NCI-H2171 (cell line): ENCODE data around the gene TMSB10.
"Not testable (repeated sequence)": the region's sequence is repeated elsewhere in the genome, so short reads cannot be mapped to it uniquely, and the experiment has no call there.

Experiments
- DNase-seq: peaks from one replicate; lab custom pipeline; 2025; lab: John Stamatoyannopoulos, UW

The TMSB10 gene

GRCh38 chr2:84905181-84906107, at the start of gene TMSB10:
Gene TMSB10 (plus strand): TSS chr2:84905656.
- peak; percentile 74 for DNase-seq

DNA sequence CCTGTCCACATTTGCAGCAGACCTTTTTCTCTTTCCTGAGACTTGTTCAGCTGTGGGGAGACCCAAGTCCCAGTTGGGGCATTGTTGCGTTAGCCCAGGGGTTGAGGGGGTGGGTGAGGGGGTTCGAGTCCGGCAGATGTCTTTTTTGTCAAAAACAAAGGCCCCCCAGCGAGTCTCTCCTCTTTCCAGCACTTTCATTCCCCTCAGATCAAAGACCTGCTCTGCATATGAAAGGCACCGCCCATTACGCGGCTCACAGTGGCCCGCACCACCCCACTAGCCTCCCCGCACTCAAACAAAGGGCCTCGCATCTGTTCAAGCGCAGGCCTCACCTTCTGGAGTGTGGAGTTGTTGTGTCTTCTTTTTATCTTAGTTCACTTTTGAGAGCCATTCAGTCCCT, 49.7 kb upstream of the TMSB10 start:
- no peak for DNase-seq

- DNase-seq, result no peak
These were observed 48.7 kb upstream of the TMSB10 start for GRCh38 chr2:84856787-84857186.

- no peak for DNase-seq
These were observed 47.9 kb upstream of the TMSB10 start for GRCh38 chr2:84857566-84857965.

DNA sequence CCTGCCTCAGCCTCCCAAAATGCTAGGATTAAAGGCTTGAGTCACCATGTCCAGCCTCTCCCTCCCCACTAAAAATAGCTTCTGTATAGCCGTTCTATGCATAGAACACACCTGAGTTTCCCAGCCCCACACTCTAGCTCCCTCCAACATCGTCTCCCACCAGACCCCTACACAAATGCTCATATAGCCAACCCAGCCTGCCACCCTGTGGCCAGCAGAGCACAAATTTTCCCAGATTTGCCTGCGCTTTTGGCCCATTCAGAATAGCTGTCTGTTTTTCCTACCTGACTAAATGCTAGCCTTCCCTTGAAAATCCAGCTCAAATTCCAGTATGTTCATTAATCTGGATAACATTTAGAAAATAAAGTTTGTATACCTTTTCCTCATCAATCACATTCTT, 47.3 kb upstream of the TMSB10 start:
- DNase-seq, result no peak

- no peak for DNase-seq
These were observed 46.5 kb upstream of the TMSB10 start for GRCh38 chr2:84858937-84859336.

- no peak for DNase-seq
These were observed 43.9 kb upstream of the TMSB10 start for GRCh38 chr2:84861539-84861938.

DNA sequence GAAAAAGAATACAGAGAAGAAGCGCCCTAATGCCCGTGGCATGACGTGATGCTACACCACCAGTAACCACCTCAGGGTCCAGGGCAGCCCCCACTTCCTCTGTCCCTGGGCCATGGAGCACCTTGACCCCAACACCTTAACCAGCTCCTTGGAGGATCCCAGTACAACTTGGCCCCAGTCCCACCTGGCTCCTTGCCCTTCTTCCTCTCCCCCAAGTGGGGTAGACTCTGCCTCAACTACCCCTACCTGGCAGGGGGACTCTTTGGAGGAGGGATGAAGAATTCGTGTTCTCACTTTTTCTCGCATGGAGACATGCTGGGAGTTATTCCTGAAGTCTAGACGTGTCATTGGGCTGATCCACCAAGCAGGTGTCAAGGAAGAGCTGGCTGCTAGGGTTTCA, 43.5 kb upstream of the TMSB10 start:
- DNase-seq, result no peak

DNA sequence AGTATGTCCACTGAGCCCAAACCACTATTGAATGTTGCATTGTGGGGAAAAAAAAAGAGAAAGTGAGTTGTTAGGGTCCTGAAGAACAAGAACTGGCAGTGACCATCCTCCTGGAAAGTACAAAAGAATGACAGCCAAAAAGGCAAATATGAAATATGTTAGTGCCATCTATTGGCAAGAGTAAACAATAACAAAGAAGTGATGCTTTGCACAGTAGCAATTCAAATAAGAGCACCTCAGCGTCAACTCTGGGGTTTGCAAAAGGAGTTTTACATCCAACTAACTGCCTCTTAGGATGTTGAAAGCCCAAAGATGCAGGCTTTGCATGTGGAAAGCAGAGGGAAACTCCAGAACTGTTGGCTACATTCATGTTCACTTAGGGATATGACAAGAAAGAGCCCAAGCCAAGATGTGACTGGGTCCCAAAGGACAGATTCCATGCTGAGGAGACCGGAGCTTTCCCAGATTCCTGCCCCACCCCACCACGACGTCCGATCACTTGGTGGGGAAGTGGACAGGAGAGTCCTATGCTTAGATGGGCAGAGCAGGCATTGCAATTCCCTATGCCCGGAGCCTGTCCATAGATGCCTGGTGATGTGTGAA, 40.2 kb upstream of the TMSB10 start:
- no peak for DNase-seq

DNA sequence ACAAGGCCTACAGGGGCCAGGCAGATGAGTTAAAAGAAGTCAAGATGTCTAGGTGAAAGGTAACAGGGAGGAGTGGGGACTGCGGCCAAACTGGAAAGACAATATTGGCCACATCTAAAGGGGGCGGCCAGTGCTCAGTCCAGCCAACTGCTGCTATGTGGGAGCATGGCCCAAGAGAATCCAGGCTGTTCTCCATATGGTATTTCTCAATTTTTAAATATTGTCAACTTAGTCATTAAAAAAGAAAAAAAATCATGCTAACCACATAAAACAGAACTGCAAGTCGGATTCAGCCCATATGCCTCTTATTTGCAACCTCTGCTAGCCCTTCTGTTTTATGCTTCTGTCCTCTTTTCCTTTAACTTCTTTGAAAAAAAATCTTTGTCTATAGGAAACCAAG, 39.3 kb upstream of the TMSB10 start:
- no peak for DNase-seq

DNA sequence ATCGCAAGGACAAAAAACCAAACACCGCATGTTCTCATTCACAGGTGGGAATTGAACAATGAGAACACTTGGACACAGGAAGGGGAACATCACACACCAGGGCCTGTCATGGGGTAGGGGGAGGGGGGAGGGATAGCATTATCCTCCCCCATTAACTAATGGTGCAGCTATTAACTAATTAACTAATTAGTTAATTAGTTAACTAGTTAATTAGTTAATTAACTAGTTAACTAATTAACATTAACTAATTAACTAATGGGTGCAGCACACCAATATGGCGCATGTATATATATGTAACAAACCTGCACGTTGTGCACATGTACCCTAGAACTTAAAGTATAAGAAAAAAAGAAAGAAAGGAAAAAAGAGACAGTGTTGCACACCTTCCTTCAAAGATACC, 37.1 kb upstream of the TMSB10 start:
- DNase-seq, result not testable (repeated sequence)

- no peak for DNase-seq
These were observed 35.1 kb upstream of the TMSB10 start for GRCh38 chr2:84870306-84870705.

GRCh38 chr2:84872691-84873090, 32.8 kb upstream of the TMSB10 start:
- not testable (repeated sequence) for DNase-seq

- DNase-seq, result no peak
These were observed 32.1 kb upstream of the TMSB10 start for GRCh38 chr2:84873350-84873749.

DNA sequence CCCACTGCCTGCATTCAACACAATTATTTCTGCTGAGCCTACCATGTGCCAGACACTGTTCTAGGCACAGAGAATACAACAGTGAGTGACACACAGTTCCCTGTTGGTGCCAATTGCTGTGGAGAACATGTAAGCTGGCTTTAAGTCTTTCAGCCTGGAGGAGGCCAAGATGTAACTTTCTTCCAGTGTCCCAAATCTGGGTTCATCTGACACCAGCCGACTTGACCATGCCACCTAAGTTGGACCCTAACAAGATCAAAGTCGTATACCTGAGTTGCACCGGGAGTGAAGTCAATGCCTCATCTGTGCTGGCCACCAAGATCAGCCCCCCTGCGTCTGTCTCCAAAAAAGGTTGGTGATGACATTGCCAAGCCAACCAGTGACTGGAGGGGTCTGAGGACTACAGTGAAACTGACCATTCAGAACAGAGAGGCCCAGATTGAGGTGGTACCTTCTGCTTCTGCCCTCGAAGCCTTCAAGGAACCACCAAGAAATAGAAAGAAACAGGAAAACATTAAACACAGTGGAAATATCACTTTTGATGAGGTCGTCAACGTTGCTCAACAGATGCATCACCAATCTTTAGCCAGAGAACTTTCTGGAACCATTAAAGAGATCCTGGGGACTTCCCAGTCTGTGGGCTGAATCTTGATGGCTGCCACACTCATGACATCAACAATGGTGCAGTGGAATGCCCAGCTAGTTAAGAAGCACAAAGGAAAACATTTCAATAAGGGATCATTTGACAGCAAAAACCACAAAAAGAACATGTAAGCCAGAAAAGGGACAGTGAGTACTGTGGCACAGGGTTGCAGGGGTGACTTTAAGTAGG, 30.9 kb upstream of the TMSB10 start:
- no peak for DNase-seq

GRCh38 chr2:84875213-84875560, 30.3 kb upstream of the TMSB10 start:
- no peak for DNase-seq

GRCh38 chr2:84875619-84876018, 29.8 kb upstream of the TMSB10 start:
- not testable (repeated sequence) for DNase-seq

DNA sequence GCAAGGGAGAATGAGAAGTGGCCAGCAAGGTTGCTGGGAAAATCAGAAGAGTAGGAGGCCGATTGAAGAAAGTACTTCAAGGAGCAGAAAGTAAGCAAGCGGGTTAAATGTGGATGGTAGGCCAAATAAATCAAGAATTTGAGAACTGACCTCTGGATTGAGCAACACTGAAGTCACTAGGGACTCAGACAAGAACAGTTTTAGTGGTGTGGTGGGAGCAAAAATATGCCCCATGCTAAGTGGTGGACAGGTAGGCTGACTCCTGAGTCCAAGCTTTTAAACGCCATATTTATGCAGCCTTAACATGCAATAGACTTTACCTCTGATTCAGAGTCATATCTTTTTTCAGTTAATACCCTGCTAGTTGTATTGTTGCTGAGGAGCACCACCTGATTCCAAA, 29.1 kb upstream of the TMSB10 start:
- DNase-seq, result no peak

DNA sequence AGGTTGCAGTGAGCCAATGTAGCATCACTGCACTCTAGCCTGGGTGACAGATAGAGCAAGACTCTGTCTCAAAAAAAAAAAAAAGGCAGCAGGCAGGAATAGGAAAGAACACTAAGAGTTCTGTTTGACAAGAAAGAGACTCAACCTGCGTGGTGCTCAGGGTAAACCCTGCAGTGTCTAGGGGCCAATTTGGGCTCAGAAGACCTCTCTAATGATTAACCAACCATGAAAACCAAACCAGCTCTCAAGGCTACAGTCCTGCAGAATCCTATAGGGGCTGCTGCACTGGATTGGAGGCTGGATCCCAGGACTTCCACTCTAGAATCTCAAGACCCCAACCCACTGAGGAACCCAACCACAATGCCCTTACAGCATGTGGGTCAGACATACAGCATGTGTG, 27.0 kb upstream of the TMSB10 start:
- no peak for DNase-seq

DNA sequence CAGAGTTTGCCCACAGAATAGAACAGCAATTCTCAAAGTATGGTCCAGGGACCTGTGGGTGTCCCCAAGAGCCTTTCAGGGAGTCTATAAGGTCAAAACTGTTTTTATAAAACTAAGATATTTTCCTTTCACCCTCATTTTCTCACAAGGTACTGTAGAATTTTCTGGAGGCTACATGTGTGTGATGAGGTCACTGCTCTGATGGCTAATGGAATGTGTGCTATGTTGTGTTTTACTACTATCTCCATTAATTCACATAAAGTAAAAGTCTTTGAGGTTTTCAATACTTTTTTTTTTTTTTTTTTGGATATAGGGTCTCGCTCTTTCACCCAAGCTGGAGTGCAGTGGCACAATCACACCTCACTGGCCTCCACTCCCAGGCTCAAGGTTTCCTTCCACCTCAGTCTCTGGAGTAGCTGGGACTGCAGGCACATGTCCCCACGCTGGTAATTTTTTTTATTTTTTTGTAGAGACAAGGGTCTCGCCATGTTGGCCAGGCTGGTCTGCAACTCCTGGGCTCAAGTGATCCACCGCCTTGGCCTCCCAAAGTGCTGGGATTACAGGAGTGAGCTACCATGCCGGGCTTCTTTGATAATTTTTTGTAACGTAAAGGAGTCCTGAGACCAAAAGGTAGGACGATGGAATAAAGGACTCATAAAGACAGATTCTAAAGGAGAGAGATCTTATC, 26.4 kb upstream of the TMSB10 start:
- no peak for DNase-seq

GRCh38 chr2:84879584-84880394, 25.7 kb upstream of the TMSB10 start:
- DNase-seq, result no peak

DNA sequence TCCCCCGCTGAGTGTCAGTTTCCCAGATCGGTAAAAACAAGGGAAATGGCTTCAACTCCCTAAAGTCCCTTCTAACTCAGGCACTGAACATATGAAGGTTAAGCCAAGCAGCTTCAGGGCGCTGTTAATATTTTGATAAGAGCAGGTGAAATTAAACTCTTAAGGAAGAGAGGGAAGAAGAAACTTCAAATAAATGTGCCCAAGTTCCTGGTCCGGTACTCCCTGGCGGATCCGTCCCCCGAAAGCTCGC, 25.1 kb upstream of the TMSB10 start:
- no peak for DNase-seq
